Stimulated activated CD8-positive, alpha-beta memory T cell treated with anti-CD3 and anti-CD28 coated beads, Interleukin-15, amount 100 ng/mL, for 4 hours (primary cell): Measurements from ENCODE around the gene SMAD7.

Experiments
- DNase-seq, 2 donors: peaks; one replicate each; pipeline ENCODE4 v3.0.0-alpha.2; 2020; ENCODE audit warnings: low read depth in 2 of 2

SMAD7 gene

DNA sequence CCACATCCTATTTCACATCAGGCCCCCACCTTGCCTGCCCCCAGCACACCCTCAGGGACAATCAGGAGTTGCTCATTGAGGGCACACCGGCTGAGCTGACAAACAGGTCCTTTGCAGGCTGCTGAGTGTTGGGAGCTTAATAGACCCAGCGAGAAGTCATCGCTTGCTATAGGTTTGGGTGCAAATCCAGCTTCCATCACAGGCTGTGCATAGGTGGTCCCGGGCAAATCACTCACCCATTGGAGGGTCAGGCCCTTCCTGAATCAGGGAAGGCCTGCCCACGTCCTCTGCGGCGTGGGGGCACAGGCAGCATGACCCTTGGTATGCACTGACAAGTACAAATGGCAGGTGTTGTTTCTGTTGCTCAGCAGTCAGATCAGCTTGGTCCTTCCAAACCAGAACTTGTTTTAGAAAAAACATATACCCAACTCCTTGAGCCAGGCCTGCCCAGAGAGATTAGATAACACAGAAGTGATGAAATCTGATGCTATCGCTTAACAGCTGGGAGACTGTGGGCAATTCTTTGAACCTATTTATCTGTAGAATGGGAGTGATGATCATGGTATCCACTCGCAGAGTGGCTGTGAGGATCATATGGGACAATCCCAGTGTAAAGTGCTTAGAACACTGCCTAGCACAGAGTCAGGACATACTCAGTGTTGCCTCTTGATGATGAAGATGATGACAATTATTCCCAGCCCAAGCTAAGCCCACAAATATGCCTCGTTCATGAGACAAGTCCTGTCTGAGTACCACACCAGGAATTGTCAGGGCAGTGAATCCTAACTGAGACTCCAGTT is 34.9 kb downstream of the SMAD7 start:
- DNase-seq: no peak

DNA sequence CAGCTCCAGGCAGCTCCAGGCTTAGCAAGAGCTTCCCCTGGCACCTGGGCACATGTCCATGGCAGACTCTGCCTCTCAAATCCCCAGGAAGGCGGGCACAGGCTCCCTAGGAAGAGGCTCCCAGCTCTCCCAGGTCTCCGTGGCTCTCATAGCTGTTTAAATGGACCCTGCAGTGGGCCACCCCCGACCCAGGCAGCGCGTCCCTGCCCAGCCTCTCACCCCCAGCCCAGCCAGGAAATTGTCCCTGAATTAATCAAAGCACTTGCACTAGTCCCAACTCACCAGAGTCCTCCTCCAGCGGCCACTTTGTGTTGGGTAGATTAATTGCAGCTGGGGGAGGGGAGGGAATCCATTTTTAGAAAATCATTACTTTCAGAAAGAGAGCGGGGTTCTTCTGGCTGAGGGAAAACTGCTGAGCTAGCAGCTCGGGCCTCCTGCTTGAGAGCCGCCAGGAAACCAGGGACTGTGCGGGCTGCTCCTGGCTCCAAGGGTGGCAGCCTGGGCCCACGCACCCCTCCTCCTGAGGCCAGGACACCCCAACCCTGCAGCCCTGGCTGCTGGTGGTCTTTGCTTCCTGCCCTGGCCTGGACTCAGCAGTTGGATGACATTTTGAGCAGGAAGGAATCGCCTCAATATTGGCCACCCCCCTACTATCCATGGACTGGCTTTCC is 36.0 kb downstream of the SMAD7 start:
- DNase-seq: no peak

DNA sequence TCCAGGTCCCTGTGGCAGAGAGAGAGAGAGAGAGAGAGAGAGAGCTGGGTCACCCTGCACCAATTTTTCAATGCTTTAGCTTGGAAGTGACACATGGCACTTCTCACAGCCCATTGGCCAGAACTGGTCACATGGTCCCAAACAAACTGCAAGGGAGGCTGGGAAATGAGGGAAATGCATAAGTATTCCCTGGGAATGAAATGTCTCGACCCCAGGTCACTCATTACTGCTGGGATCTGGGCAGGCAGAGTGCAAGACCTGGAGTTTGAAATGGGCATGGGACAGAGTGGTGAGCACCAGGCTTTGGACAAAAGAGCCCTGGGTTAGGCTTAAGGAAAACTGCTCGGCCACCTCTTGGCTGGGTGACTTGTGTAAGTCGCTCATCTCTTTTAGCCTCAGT is 37.0 kb downstream of the SMAD7 start:
- DNase-seq: no peak

DNA sequence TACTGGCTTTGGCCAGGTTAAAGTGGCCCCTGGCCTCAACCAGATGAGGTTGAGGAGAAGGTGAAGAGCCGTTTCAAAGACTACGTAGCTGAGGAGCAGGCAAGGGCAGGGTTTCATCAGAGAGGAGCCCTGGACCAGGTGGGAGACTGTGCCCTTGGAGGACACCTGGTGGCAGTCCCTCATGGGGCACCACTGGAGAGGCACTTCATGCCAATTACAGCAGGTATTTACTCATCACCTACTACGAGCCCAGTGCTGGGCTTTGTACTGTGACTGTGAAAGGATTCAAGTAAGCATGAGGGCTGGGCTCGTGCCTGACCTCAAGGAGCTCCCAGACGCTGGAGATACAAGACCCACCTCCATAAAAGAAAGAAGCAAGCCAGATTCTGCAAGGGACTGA is 37.6 kb downstream of the SMAD7 start:
- DNase-seq: no peak

DNA sequence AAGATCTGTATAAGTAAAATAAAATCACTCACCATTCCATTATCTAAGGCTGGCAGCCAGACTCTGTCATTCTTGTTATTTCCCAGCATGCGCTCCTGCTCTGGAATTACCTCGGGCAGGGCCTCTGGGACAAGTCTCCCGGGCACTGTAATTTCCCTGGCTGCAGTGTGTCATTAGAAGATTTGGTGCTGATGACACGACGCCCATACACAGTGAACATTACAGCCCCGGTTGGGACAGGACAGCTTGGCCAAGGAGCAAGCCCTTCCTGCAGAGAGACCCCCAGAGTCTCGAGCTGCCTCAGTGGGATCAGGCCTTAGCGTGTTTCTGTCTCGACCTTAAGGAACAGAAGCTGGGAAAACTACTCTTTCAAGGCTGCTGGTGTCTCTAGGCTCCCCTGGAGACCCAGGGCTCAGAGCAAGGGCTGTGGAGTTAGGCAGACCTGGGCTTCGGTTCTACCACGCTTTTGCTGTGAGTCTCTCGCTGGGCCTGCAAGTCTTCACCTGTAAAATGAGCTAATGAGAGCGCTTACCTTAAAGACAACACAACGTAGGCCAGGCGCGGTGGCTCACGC is 39.7 kb downstream of the SMAD7 start:
- no peak for DNase-seq

GRCh38 chr18:48909721-48910120 is 41.0 kb downstream of the SMAD7 start:
- DNase-seq: no peak

GRCh38 chr18:48908916-48909315 is 41.8 kb downstream of the SMAD7 start:
- no peak for DNase-seq

- no peak for DNase-seq
Observed at GRCh38 chr18:48905513-48905912, 45.3 kb downstream of the SMAD7 start.

DNA sequence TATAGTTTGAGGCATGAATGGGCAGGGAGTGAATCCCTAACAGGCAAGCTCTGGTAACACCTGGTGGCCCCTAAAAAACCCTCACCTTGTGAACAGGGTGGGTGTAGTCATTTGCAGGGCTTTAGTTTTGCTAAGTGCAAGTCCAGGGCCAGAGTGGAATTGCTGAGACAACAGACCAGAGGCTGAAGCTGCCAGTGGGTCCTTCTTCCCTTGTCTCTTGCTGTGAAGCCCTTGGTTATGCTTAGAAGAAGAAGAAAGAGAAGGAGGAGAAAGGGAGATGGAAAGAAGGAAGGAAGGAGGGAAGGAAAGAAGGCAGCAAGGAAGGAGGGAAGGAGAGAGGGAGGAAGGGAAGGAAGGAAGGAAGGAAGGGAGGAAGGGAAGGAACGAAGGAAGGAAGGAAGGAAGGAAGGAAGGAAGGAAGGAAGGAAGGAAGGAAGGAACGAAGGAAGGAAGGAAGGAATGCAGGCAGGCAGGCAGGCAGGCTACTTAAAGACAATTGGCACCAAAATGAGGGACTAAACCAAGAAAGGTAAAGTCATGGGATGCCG is 45.8 kb downstream of the SMAD7 start:
- no peak for DNase-seq

- DNase-seq: no peak
Observed at GRCh38 chr18:48904091-48904490, 46.7 kb downstream of the SMAD7 start.

GRCh38 chr18:48902856-48903601 is 47.7 kb downstream of the SMAD7 start:
- no peak for DNase-seq

GRCh38 chr18:48902023-48902855 is 48.5 kb downstream of the SMAD7 start:
- no peak for DNase-seq

- no peak for DNase-seq
Observed at GRCh38 chr18:48901145-48902022, 49.4 kb downstream of the SMAD7 start.

DNA sequence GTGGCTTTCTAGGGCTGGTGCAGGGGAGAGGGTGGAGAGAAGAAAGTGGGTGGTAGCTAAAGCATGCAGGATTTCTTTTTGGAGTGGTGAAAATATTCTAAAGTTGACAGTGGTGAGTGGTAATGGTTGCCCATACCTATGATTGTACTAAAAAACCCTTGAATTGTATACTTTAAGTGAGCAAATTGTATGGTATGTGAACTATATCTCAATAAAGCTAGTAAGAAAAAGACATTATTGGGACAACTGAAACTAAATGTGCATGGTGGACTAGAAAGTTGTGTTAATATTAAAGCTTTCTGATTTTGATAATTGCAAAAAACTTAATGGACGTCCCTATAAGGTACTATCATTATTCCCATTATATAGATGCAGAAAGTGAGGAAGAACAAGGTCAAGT is 50.3 kb downstream of the SMAD7 start:
- no peak for DNase-seq

DNA sequence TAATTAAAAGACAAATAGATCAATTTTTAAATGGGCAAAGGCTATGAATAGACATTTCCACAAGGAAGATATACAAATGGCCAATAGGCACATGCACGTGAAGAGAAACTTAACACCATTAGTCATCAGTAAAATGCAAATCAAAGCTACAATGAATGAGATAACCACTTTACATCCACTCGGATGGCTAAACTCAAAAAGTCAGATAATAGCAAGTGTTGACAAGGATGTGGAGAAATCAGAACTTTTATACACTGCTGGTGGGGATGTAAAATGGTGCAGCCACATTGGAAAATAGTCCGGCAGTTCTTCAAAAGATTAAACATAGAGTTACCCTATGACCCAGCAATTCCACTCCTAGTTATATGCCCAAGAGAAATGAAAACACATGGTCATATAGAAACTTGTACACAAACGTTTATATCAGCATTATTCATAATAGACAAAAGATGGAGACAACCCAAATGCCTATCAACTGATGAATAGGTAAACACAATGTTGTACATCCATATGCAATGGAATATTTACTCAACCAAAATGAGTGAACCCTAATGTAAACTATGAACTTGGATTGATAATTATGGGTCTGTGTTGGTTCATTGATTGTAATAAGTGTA is 51.1 kb downstream of the SMAD7 start:
- no peak for DNase-seq

DNA sequence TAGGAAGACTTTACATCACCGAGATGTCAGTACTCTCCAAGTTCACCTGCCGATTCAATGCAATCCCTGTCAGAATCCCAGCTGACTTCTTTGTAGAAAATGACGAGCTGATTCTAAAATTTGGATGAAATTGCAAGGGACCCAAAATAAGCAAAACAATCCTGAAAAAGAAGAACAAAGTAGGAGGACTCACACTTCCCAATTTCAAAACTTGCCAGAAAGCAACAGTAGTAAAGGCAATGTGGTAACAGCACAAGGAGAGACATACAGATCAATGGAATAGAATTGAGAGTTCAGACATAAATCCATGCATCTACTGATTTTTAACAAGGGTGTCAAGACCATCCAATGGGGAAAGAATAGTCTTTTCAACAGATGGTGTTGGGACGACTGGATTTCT is 52.2 kb downstream of the SMAD7 start:
- no peak for DNase-seq

GRCh38 chr18:48897531-48897930 is 53.2 kb downstream of the SMAD7 start:
- DNase-seq: no peak

- DNase-seq: no peak
Observed at GRCh38 chr18:48896875-48897511, 53.8 kb downstream of the SMAD7 start.

DNA sequence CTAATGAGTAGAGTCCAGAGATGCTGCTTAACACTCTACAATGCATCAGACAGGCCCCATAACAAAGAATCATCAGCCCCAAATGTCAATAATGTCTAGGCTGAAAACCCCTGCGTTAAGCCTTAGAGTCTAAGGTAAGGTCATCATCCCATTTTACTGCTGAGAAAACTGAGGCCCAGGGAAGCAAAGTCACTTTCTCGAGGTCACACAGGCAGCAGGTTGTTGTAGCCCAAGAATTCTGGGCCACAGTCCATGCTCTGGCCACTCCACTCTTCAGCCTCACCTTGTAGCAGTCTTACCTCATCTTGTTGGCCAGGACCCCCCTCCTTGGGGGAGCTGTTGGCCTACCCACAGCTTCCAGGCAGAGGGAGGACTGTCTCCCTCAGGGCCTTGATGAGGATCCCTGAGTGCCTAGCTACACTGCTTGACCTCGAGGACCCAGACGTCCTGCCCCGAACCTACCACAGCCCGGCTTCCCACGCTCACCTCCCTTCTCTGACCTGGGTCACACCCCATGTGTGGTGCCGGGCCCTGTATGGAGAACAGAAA is 54.4 kb downstream of the SMAD7 start:
- no peak for DNase-seq
